SK-N-SH treated with all-trans-retinoic acid at 6 μM for 48 hours (cell line): Measurements from ENCODE around the gene RAB5A.
"Not testable (repeated sequence)": the region's sequence is repeated elsewhere in the genome, so short reads cannot be mapped to it uniquely, and the experiment has no call there.

Experiments
- ATAC-seq: fragments of 200-7000 bp; cut with Tn5 transposase; 3 replicates; pipeline ENCODE4 v1.9.1; 2020; ENCODE audit warnings: mild to moderate bottlenecking, moderate library complexity
- BACH2 ChIP-seq: fragments of 250-450 bp; sonication (Bioruptor Pico); IDR thresholded peaks from 2 replicates; pipeline ENCODE4 v1.9.0; 2021; ENCODE audit warnings: mild to moderate bottlenecking, borderline replicate concordance
- CSDC2 ChIP-seq: fragments of 250-450 bp; sonication (Bioruptor Pico); IDR thresholded peaks from 2 replicates; pipeline ENCODE4 v1.5.0; 2020; ENCODE audit warnings: mild to moderate bottlenecking, moderate library complexity
- GLIS3 ChIP-seq: fragments of 250-450 bp; sonication (Bioruptor Pico); IDR thresholded peaks from 2 replicates; pipeline ENCODE4 v1.5.0; 2020; ENCODE audit warnings: mild to moderate bottlenecking, moderate library complexity
- ISL1 ChIP-seq: fragments of 250-450 bp; sonication (Bioruptor Pico); IDR thresholded peaks from 2 replicates; pipeline ENCODE4 v2.1.2; 2022; ENCODE audit warnings: mild to moderate bottlenecking, moderate library complexity
- OSR1 ChIP-seq: fragments of 250-450 bp; sonication (Bioruptor Pico); IDR thresholded peaks from 2 replicates; pipeline ENCODE4 v1.8.0; 2022; ENCODE audit warnings: moderate library complexity, mild to moderate bottlenecking, inconsistent platforms
- PPARA ChIP-seq: fragments of 250-450 bp; sonication (Bioruptor Pico); IDR thresholded peaks from 2 replicates; pipeline ENCODE4 v1.5.0; 2020; ENCODE audit warnings: mild to moderate bottlenecking, borderline replicate concordance
- RARB ChIP-seq: fragments of 250-450 bp; sonication (Bioruptor Pico); IDR thresholded peaks from 2 replicates; pipeline ENCODE4 v1.8.0; 2021; ENCODE audit warnings: mild to moderate bottlenecking, moderate library complexity
- SNAI2 ChIP-seq: fragments of 250-450 bp; sonication (Bioruptor Pico); IDR thresholded peaks from 2 replicates; pipeline ENCODE4 v1.5.0; 2020; ENCODE audit warnings: mild to moderate bottlenecking, moderate library complexity
- TCF4 ChIP-seq: fragments of 250-450 bp; sonication (Bioruptor Pico); IDR thresholded peaks from 2 replicates; pipeline ENCODE4 v1.8.0; 2021; ENCODE audit warnings: mild to moderate bottlenecking, moderate library complexity, borderline replicate concordance
- TOX ChIP-seq: fragments of 250-450 bp; sonication (Bioruptor Pico); IDR thresholded peaks from 2 replicates; pipeline ENCODE4 v1.8.0; 2021; ENCODE audit warnings: mild to moderate bottlenecking, moderate library complexity, borderline replicate concordance
- ZC3H10 ChIP-seq: fragments of 250-450 bp; sonication (Bioruptor Pico); IDR thresholded peaks from 2 replicates; pipeline ENCODE4 v1.5.1; 2021; ENCODE audit warnings: mild to moderate bottlenecking, moderate library complexity
- ZFP3 ChIP-seq: fragments of 250-450 bp; sonication (Bioruptor Pico); IDR thresholded peaks from 2 replicates; pipeline ENCODE4 v1.5.0; 2020; ENCODE audit warnings: mild to moderate bottlenecking, moderate library complexity
- ZFP30 ChIP-seq: fragments of 450-650 bp; formaldehyde crosslinking; IDR thresholded peaks from 2 replicates; pipeline ENCODE4 v1.5.0; 2022; ENCODE audit warnings: mild to moderate bottlenecking, moderate library complexity
- ZNF70 ChIP-seq: fragments of 450-650 bp; formaldehyde crosslinking; IDR thresholded peaks from 2 replicates; pipeline ENCODE4 v1.5.0; 2020; ENCODE audit warnings: mild to moderate bottlenecking, moderate library complexity
- ZNF8 ChIP-seq: fragments of 450-650 bp; formaldehyde crosslinking; IDR thresholded peaks from 2 replicates; pipeline ENCODE4 v1.5.0; 2020; ENCODE audit warnings: mild to moderate bottlenecking, moderate library complexity
- TF ChIP-seq, protein P1 (sequence below): fragments of 250-450 bp; sonication (Bioruptor Pico); IDR thresholded peaks from 2 replicates; pipeline ENCODE4 v1.8.0; 2020; ENCODE audit warnings: mild to moderate bottlenecking, moderate library complexity, borderline replicate concordance
- TF ChIP-seq, protein P2 (sequence below): fragments of 250-450 bp; sonication (Bioruptor Pico); IDR thresholded peaks from 2 replicates; pipeline ENCODE4 v1.5.0; 2020; ENCODE audit warnings: mild to moderate bottlenecking, moderate library complexity
- TF ChIP-seq, protein P3 (sequence below): fragments of 250-450 bp; sonication (Bioruptor Pico); IDR thresholded peaks from 2 replicates; pipeline ENCODE4 v1.5.1; 2021; ENCODE audit warnings: mild to moderate bottlenecking, moderate library complexity
- TF ChIP-seq, protein P4 (sequence below): fragments of 250-450 bp; sonication (Bioruptor Pico); IDR thresholded peaks from 2 replicates; pipeline ENCODE4 v1.8.0; 2021; ENCODE audit warnings: low read depth, mild to moderate bottlenecking, moderate library complexity, borderline replicate concordance

Gene RAB5A, protein sequence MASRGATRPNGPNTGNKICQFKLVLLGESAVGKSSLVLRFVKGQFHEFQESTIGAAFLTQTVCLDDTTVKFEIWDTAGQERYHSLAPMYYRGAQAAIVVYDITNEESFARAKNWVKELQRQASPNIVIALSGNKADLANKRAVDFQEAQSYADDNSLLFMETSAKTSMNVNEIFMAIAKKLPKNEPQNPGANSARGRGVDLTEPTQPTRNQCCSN

DNA sequence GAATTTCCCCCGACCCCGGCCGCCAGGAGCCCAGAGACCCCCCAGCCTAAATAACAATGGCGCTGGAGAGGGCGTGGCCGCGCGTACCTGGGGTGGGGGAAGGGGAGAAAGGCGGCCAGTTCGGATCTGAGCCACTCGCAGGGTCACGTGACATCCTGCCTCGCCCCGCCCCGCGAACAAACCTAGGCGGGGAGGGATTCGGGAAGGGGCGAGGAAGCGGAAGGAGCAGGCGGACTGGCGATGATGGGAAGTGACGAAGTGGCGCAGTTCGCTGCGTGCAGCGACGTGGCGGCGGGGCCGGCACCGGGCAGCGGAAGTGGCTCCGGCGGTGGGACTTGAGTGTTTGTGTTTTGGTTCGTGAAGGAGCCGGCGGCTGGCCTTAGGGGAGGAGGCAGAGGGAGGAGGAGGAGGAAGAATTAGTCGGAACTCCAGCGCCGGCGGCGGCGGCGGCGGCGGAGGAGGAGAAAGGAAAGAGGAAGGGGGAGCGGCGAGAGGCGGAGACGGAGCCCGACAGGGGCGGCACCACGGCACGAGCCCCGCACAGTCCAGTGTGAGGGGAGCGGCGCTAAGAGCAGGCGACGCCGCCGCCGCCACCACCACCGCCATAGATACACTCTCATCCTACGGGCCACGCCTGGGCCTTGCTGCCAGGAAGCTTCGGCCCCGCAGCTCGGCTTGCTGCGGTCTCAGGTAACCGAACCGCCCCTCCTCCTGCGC is at the start of gene RAB5A:
TSS of gene RAB5A (plus strand) at position 266 of the 717 bp plus-strand sequence. CDS start 3,802 bp downstream, outside the sequence.
- peak; percentile 96 for ATAC-seq
- TF ChIP-seq SNAI2 (CRISPR knock-in tag): no peak
- no peak for TF ChIP-seq CSDC2 (CRISPR knock-in tag)
- no peak for TF ChIP-seq ZFP30 (CRISPR knock-in tag)
- TF ChIP-seq ZNF8: no peak
- TF ChIP-seq, protein P1, sequence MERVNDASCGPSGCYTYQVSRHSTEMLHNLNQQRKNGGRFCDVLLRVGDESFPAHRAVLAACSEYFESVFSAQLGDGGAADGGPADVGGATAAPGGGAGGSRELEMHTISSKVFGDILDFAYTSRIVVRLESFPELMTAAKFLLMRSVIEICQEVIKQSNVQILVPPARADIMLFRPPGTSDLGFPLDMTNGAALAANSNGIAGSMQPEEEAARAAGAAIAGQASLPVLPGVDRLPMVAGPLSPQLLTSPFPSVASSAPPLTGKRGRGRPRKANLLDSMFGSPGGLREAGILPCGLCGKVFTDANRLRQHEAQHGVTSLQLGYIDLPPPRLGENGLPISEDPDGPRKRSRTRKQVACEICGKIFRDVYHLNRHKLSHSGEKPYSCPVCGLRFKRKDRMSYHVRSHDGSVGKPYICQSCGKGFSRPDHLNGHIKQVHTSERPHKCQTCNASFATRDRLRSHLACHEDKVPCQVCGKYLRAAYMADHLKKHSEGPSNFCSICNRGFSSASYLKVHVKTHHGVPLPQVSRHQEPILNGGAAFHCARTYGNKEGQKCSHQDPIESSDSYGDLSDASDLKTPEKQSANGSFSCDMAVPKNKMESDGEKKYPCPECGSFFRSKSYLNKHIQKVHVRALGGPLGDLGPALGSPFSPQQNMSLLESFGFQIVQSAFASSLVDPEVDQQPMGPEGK (CRISPR knock-in tag): peak; percentile 86
- 0 out of 2 replicates have a peak, but pooled peaks have one; percentile 36 for TF ChIP-seq ZFP3 (CRISPR knock-in tag)
- TF ChIP-seq GLIS3: no peak

DNA sequence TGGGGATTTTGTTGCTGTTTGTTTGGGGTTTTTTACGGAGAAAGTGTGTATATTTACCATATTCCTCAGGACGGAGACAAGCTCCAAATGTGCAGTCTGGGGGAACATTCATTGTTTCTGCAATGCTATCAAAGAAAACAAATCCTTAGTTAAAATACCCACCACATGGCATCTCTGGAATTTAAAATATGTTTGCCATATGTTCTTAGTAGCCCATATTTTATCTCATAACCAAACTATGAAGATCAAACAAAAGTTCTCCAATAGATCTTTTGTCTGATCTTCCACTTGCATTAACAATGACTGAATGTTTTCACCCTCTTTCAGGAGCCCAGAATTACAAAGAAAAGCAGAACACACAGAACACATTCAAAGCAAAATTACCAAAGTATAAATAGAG is 48.2 kb upstream of the RAB5A start:
- peak; percentile 79 for ATAC-seq

DNA sequence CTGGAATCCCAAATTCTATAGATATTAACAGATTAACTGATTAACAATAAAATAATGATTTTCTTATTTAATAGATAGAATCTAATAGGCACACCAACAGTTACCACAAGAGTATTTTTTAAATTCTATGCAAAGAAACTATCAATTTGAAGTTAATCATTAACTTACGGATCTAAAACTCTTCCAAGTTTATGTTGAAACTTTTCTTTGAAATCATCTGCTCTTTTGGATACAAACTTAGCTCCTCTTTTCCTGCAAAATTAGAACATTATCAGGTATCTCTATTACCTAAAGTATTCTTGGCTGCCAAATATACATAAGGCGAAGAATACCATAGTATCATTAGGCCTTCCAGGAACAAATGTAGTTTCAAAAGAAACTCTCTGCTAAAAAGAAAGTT is 47.6 kb upstream of the RAB5A start:
- no peak for ATAC-seq
- TF ChIP-seq, protein P2, sequence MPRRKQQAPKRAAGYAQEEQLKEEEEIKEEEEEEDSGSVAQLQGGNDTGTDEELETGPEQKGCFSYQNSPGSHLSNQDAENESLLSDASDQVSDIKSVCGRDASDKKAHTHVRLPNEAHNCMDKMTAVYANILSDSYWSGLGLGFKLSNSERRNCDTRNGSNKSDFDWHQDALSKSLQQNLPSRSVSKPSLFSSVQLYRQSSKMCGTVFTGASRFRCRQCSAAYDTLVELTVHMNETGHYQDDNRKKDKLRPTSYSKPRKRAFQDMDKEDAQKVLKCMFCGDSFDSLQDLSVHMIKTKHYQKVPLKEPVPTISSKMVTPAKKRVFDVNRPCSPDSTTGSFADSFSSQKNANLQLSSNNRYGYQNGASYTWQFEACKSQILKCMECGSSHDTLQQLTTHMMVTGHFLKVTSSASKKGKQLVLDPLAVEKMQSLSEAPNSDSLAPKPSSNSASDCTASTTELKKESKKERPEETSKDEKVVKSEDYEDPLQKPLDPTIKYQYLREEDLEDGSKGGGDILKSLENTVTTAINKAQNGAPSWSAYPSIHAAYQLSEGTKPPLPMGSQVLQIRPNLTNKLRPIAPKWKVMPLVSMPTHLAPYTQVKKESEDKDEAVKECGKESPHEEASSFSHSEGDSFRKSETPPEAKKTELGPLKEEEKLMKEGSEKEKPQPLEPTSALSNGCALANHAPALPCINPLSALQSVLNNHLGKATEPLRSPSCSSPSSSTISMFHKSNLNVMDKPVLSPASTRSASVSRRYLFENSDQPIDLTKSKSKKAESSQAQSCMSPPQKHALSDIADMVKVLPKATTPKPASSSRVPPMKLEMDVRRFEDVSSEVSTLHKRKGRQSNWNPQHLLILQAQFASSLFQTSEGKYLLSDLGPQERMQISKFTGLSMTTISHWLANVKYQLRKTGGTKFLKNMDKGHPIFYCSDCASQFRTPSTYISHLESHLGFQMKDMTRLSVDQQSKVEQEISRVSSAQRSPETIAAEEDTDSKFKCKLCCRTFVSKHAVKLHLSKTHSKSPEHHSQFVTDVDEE (CRISPR knock-in tag): no peak
- TF ChIP-seq TCF4 (CRISPR knock-in tag) (no peak), BACH2 (CRISPR knock-in tag) (no peak), ZC3H10 (CRISPR knock-in tag) (no peak), OSR1 (CRISPR knock-in tag) (no peak), ZFP3 (CRISPR knock-in tag) (no peak), PPARA (CRISPR knock-in tag) (no peak), ZNF70 (no peak), CSDC2 (CRISPR knock-in tag) (no peak)
- TF ChIP-seq, protein P1 (CRISPR knock-in tag): no peak
- TF ChIP-seq, all 23 proteins: peak for 0

More for the DNA sequence above, 48.2 kb upstream of the RAB5A start:
- TF ChIP-seq SNAI2 (CRISPR knock-in tag) (no peak), ISL1 (CRISPR knock-in tag) (peak; percentile 60)

DNA sequence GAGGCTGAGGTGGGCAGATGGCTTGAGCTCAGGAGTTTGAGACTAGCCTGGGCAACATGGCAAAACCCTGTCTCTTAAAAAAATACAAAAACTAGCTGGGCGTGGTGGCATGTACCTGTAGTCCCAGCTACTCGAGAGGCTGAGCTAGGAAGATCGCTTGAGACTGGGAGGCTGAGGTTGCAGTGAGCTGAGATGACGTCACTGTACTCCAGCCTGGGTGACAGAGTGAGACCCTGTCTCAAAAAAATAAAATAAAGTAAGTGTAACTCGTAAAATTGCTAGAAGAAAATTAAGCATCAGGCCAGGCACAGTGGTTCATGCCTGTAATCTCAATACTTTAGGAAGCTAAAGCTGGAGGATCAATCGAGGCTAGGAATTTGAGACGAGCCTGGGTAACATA is 47.1 kb upstream of the RAB5A start:
- not testable (repeated sequence) for ATAC-seq

DNA sequence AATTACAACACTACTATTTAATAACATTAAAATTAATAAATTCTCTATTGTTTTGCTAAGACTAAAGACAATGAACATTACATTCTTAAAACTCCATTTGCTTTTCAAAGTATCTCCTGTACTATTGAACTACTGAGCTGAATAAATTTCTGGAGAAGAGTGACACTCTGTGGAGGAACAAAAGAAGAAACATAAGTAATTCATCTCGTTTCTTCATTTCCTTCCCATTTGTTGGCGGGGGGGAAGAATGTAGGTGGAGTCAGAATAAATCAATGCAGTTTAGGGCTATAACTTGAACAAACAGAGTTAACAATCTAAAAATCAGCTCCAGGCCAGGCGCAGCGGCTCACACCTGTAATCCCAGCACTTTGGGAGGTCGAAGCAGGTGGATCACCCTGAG is 45.6 kb upstream of the RAB5A start:
- ATAC-seq: peak; percentile 51; the same call in 1 of the 3 replicates
- TF ChIP-seq CSDC2 (CRISPR knock-in tag): no peak
- TF ChIP-seq TOX (CRISPR knock-in tag): no peak
- TF ChIP-seq, protein P3, sequence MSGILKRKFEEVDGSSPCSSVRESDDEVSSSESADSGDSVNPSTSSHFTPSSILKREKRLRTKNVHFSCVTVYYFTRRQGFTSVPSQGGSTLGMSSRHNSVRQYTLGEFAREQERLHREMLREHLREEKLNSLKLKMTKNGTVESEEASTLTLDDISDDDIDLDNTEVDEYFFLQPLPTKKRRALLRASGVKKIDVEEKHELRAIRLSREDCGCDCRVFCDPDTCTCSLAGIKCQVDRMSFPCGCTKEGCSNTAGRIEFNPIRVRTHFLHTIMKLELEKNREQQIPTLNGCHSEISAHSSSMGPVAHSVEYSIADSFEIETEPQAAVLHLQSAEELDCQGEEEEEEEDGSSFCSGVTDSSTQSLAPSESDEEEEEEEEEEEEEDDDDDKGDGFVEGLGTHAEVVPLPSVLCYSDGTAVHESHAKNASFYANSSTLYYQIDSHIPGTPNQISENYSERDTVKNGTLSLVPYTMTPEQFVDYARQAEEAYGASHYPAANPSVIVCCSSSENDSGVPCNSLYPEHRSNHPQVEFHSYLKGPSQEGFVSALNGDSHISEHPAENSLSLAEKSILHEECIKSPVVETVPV (CRISPR knock-in tag): no peak
- TF ChIP-seq, protein P2 (CRISPR knock-in tag): no peak
- TF ChIP-seq, protein P4, sequence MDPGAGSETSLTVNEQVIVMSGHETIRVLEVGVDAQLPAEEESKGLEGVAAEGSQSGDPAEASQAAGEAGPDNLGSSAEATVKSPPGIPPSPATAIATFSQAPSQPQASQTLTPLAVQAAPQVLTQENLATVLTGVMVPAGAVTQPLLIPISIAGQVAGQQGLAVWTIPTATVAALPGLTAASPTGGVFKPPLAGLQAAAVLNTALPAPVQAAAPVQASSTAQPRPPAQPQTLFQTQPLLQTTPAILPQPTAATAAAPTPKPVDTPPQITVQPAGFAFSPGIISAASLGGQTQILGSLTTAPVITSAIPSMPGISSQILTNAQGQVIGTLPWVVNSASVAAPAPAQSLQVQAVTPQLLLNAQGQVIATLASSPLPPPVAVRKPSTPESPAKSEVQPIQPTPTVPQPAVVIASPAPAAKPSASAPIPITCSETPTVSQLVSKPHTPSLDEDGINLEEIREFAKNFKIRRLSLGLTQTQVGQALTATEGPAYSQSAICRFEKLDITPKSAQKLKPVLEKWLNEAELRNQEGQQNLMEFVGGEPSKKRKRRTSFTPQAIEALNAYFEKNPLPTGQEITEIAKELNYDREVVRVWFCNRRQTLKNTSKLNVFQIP: no peak
- no peak for TF ChIP-seq ZC3H10 (CRISPR knock-in tag)
- no peak for TF ChIP-seq BACH2 (CRISPR knock-in tag)
- TF ChIP-seq TCF4 (CRISPR knock-in tag): no peak
- no peak for TF ChIP-seq RARB (CRISPR knock-in tag)
- TF ChIP-seq OSR1 (CRISPR knock-in tag): no peak
